KOPT-K1 (cell line): ENCODE results near the gene ADGRB2.

Source experiments
- H3K27ac ChIP-seq: fragments of 200-600 bp; sonication (generic); 2 replicates; pipeline ENCODE4 v1.5.1; 2016; ENCODE audit warnings: antibody characterized with exemption, mild to moderate bottlenecking, low read depth, low read length; ENCODE audit not compliant: poor library complexity, severe bottlenecking
- H3K36me3 ChIP-seq: fragments of 200-600 bp; sonication (generic); 2 replicates; pipeline ENCODE4 v1.5.1; 2017; ENCODE audit warnings: antibody characterized with exemption, mild to moderate bottlenecking, low read length, moderate library complexity; ENCODE audit not compliant: insufficient read depth
- H3K9me3 ChIP-seq: fragments of 200-600 bp; sonication (generic); 2 replicates; pipeline ENCODE4 v1.5.1; 2017; ENCODE audit warnings: antibody characterized with exemption, low read length, mild to moderate bottlenecking; ENCODE audit not compliant: insufficient read depth, poor library complexity, severe bottlenecking

ADGRB2 gene, protein sequence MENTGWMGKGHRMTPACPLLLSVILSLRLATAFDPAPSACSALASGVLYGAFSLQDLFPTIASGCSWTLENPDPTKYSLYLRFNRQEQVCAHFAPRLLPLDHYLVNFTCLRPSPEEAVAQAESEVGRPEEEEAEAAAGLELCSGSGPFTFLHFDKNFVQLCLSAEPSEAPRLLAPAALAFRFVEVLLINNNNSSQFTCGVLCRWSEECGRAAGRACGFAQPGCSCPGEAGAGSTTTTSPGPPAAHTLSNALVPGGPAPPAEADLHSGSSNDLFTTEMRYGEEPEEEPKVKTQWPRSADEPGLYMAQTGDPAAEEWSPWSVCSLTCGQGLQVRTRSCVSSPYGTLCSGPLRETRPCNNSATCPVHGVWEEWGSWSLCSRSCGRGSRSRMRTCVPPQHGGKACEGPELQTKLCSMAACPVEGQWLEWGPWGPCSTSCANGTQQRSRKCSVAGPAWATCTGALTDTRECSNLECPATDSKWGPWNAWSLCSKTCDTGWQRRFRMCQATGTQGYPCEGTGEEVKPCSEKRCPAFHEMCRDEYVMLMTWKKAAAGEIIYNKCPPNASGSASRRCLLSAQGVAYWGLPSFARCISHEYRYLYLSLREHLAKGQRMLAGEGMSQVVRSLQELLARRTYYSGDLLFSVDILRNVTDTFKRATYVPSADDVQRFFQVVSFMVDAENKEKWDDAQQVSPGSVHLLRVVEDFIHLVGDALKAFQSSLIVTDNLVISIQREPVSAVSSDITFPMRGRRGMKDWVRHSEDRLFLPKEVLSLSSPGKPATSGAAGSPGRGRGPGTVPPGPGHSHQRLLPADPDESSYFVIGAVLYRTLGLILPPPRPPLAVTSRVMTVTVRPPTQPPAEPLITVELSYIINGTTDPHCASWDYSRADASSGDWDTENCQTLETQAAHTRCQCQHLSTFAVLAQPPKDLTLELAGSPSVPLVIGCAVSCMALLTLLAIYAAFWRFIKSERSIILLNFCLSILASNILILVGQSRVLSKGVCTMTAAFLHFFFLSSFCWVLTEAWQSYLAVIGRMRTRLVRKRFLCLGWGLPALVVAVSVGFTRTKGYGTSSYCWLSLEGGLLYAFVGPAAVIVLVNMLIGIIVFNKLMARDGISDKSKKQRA (N-terminal part only)

DNA sequence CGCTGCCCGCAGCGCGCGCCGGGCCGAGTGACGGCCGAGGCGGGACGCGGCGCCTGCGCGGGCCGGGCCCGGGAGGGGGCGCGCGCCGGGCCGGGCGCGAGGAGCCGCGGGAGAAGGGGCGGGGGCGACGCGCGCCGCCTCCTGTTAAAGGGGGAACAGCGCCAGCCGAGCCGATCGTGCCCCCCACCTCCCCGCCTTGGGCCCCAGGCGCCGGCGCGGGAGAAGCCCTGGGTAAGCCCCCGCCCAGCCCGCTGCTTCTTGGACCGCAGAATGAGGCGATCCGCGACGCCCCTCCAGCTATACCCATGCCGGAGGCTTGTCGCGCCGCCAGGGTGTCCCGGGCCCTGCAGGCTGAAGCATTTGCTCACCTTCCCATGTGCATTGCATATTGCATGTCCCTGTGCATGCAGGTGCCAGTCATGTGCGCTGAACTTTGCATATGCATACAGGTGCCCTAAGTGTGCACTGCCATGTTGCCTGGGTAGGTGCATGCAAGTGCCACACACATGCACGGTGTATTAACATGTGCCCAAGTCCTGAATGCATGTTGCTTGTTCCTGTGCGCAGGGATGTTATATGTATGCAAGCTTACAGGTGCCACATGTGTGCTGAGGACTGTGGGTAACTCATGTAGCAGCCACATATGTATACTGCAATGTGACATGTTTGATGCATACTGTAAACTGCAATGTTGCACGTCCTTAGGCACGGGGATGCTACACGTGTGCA is at the start of gene ADGRB2:
Gene ADGRB2 (minus strand): TSS at position 29 of the 729 bp plus-strand sequence. CDS start 7,119 bp downstream, outside the sequence.
- Histone ChIP-seq H3K27ac (peak within 1 kb of the TSS; percentile 42), H3K9me3 (no peaks in the 10 kb centered on the region), H3K36me3 (no peaks in the 10 kb centered on the region)

DNA sequence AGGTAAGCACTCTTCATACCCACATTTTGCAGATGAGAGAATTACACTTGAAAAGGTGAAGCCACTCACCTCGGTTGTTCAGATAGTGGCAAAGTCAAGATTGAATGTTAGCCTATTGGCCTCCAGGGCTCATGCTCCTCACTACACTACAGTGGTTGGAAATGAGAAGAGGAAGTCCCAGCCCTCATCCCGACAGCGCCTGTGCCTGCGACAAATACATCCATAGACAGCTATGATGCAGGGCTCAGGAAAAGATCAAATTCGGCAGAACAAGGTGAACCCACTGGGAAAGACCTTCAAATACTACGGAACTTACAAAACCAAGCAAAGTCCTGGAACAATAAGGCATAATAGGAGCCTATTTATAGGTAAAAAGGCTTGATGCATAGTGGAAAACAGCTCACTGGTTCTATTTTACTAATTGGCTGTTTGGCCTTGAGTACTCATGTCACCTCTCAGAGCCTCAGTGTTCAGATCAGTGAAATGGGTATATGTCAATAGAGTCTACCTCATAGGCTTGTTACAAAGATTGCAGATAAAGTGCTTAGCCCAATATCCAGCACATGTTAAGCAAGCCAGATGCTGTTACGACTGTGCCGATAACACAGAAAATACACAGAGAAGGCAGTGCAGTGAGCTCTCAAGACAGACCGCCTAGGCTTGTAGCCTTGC is 48.2 kb upstream of the ADGRB2 start:
- Histone ChIP-seq H3K36me3 (no peaks in the 10 kb centered on the region), H3K9me3 (no peaks in the 10 kb centered on the region), H3K27ac (no peak overlapping the region)

DNA sequence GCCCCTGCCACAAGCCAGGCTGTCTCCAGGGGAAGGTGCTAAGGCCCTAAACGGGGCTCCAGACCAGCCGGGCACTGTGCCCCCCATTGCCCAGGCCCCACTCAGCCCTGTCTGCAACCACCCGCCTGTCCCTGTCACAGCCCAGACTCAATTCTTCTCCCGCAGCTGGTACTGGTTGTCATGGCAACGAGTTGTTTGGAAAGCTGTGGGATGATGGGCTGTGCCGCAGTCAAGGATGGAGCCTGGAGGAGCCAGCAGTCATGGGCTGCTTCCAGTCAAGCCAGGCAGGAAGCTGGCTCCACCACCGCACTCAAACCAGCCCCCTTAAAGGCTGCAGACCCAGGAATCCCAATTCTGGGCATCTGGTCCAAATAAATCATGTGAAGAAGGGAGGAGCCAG is 47.5 kb upstream of the ADGRB2 start:
- H3K27ac ChIP-seq = no peak overlapping the region
- H3K9me3 ChIP-seq = no peaks in the 10 kb centered on the region

DNA sequence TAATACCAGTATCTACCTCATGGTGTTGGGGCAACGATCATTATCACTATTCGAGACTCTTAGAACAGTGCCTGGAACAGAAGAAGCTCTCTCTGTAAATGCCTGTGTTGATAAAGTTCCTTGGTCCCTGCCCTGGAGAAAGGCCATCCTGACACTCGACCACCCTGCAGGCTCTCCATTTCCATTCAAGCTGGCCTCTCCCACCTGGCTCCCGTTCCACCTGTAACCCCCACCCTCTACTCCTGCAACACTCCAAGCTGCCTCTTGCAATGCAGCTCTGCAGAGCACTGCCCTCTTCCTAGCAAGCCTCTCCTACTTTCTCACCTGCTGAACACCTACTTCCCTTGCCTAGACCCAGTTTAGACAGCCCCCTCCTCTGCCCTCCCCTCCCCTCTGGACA is 45.6 kb upstream of the ADGRB2 start:
- H3K9me3 ChIP-seq = no peaks in the 10 kb centered on the region

More for the DNA sequence above, 47.5 kb upstream of the ADGRB2 start:
- H3K36me3 ChIP-seq = no peaks in the 10 kb centered on the region

DNA sequence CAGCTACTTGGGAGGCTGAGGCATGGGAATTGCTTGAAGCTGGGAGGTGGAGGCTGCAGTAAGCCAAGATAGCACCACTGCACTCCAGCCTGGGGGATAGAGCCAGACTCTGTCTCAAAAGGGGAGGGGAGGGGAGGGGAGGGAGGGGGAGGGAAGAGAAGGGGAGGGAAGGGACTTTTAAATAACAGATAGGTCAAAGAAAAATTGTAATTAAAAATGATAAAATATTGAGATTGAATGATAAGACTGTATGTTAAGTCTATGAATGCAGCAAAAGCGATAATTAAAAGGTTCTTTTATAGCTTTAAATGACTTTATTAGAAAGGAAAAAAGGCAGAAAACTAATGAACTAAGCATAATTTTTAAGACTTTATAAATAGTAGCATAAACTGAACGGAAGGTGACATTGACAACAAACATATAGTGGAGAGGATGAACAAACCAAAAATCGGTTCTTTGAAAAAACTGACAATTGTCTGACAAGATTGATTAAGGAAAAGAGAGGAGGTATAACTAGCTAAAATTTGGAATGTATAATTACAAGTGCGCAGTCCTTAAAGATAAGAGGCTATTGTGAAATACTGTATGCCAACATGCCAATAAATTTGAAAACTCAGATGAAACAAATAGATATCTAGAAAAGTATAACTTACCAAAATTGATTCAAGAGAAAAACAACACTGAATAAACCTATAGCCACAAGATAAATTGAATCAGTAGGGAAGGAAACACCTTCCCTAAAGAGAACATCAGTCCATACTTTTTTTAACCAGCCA is 43.3 kb upstream of the ADGRB2 start:
- no peaks in the 10 kb centered on the region for H3K9me3 ChIP-seq
- H3K36me3 ChIP-seq = no peaks in the 10 kb centered on the region
- H3K27ac ChIP-seq = no peak overlapping the region

More for the DNA sequence above, 45.6 kb upstream of the ADGRB2 start:
- no peak overlapping the region for H3K27ac ChIP-seq
- no peaks in the 10 kb centered on the region for H3K36me3 ChIP-seq

DNA sequence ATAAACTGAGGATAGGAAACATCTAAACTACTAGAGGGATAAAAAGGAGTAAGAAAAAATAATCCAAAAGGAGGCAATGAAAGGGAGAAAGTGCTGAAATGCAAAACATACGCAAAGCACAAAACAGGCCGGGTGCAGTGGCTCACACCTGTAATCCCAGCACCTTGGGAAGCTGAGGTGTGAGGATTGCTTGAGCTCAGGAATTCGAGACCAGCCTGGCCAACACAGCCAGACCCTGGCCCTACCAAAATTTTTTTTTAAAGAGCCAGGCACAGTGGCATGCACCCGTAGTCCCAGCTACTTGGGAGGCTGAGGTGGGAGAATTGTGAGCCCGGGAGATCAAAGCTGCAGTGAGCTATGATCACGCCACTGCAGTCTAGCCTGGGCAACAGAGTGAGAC is 41.2 kb upstream of the ADGRB2 start:
- Histone ChIP-seq H3K9me3 (no peaks in the 10 kb centered on the region), H3K27ac (no peak overlapping the region), H3K36me3 (no peaks in the 10 kb centered on the region)

DNA sequence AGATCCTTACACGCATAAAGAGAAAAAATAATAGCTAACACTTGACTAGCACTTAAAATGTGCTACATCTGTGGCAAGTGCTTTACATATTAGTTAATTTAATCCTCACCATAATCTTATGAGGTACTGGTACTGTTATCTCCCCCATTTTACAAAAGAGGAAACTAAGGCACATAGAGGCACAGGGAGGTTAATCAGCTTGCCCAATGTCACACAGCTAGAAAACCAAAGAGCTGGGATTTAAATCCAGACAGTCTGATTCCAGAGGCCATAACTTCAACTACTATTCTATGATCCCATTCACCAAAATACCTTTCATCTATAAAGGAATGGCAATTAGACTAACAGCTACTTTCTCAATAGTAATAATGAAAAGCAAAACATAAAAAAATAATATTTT is 40.0 kb upstream of the ADGRB2 start:
- Histone ChIP-seq H3K36me3 (no peaks in the 10 kb centered on the region), H3K9me3 (no peaks in the 10 kb centered on the region), H3K27ac (no peak overlapping the region)

DNA sequence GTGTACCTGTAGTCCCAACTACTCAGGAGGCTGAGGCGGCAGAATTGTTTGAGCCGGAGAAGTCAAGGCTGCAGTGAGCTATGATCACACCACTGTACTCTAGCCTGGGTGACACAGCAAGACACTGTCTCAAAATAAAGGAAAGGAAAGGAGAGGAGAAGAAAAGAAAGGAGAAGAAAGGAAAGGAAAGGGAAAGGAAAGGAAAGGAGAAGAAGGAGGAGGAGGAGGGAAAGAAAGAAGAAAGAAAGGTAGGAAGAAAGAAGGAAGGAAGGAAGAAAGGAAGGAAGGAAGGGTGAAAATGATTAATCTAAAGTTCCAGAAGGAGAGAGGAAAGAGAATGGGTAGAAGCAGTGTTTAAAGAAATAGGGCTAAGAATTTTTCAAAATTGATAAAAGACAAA is 39.5 kb upstream of the ADGRB2 start:
- Histone ChIP-seq H3K27ac (no peak overlapping the region), H3K36me3 (no peaks in the 10 kb centered on the region), H3K9me3 (no peaks in the 10 kb centered on the region)

DNA sequence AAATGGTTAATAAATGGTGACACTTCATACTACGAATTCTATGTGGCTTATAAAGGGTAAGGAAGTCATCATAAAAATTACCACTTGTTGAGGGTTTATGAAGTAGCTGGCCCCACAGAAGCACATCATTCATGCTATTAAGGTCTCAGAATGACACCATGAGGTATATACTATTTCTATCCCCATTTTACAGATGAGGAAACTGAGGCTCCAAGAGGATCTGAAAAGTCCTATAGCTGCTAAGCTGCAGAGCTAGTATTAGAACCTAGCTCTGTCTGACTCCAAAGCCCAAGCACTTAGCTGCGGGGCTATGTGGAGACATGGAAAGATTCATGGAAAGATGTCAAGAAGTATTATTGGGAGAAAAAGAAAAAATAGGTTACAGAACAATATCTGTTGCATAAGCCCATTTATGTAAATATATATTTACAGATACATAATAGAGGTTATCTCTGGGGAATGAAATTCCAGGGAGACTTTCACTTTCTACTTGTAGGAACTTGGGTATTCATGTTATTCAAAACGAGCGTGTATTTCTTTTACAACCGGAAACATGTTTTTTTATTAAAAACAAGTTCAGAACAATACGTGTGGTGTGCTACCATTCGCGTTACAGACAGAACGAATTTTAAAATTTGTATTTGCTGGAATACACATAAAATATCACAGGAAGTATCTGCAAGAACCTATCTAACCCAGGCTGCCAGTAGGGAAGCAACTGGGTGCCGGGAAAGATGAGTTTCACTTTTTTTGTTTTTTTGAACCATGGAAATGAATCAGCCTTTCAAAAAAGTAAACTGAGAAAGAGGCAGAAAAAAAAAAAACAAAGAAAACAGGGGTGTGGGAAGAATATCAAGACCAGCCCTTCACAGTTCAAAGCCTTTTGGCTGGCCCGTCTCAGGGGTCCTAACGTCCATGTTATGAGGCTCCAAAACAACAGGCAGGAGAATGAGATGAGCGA is 38.3 kb upstream of the ADGRB2 start:
- Histone ChIP-seq H3K9me3 (no peaks in the 10 kb centered on the region), H3K27ac (no peak overlapping the region), H3K36me3 (no peaks in the 10 kb centered on the region)

DNA sequence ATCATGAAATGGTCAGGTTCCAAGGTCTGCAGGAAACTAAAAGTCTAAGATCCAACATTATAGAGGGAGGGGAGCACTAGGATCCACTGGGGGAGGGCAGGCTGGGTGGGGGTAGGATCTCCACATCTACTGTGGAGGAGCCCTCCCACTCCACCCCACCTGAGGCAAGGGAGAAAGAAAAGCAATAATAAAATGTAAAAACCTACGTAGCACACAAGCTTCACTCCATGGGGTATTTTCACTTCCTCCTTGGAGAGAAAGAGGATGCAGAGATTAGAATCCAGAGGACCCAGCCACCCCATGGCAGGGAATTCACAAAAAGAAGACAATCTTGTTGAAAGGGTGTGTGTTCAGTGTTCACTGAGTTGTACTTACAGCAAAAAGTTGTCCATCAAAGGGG is 37.3 kb upstream of the ADGRB2 start:
- Histone ChIP-seq H3K9me3 (no peaks in the 10 kb centered on the region), H3K36me3 (no peaks in the 10 kb centered on the region)

DNA sequence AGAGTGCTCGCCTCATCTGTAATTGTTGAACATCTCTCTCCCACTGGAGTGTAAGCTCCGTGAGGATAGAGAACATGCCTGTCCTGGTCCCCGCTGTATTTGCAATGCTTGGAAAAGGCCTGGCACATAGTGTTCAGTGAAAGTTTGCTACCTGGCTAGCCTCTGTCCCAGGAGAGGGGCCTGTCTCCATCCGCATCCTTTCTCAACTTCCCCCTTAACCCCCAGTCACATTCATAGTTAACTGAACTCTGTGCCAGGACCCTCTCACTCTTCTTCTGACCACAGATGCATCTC is 36.5 kb upstream of the ADGRB2 start:
- H3K27ac ChIP-seq = no peak overlapping the region
- no peaks in the 10 kb centered on the region for H3K36me3 ChIP-seq
- no peaks in the 10 kb centered on the region for H3K9me3 ChIP-seq

More for the DNA sequence above, 37.3 kb upstream of the ADGRB2 start:
- no peak overlapping the region for H3K27ac ChIP-seq

DNA sequence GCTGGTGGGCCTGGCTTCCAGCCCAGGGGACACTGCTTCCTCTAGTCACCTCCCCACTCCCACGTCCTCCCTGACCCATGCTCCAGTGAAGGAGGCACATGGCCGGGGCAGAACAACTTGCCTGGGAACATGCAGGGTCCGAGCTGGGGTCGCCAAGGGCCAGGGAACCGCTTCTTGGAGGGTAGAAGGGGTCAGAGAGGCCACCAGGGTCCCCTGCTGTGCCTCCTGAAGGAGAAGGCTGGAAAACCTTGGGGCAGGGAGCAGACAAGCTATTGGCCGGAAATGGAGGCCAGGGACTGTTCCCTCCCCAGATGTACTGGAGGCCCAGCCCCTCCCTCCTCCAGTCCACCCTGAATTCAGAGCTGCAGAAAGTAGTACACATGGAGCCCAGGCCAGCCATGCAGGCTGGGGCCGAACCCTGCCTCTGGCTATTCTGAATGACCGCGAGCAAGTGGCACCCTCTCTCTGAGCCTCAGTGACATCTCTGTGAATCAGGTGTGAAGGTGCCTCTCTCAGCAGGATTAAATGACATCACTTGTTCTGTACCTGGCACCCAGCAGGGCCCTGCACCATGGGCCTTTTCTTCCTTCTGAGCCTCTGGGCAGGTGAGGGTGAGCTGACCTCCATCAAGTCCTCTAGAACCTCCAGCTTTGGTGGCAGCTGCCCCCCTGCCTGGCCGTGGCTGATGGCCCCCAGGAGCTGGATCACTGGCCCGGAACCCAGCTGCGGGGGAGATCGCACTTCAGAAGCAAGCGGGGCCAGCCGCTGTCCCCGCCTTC is 35.9 kb upstream of the ADGRB2 start:
- H3K36me3 ChIP-seq = no peaks in the 10 kb centered on the region
- no peak overlapping the region for H3K27ac ChIP-seq
- no peaks in the 10 kb centered on the region for H3K9me3 ChIP-seq
